Activated T-helper 17 cell treated with anti-CD3 and anti-CD28 coated beads, Interleukin-2, amount 50 U/mL, for 72 hours (primary cell): ENCODE results near the gene MGLL. TPM values are rescaled to one million over a fixed set of nuclear protein-coding genes. Genes with fewer than 3 reads are reported as not detected.
A peak's percentile ranks its signal among the peaks of the same experiment; 100 is the strongest.

Source experiments
- ATAC-seq: fragments of 150-1000 bp; cut with Tn5 transposase; replicated peaks from 2 replicates; pipeline ENCODE4 v1.10.0; 2021; ENCODE audit warnings: mild to moderate bottlenecking, moderate library complexity
- H3K27ac Mint-ChIP-seq: one replicate; pipeline ENCODE4 v1.8.0; 2022; ENCODE audit warnings: mixed read lengths
- H3K27me3 Mint-ChIP-seq: one replicate; pipeline ENCODE4 v1.8.0; 2022; ENCODE audit warnings: mixed read lengths
- H3K36me3 Mint-ChIP-seq: one replicate; pipeline ENCODE4 v1.8.0; 2022; ENCODE audit warnings: low read depth, mild to moderate bottlenecking, mixed read lengths
- H3K4me1 Mint-ChIP-seq: one replicate; pipeline ENCODE4 v1.8.0; 2022; ENCODE audit warnings: mixed read lengths
- H3K4me3 Mint-ChIP-seq: one replicate; pipeline ENCODE4 v1.8.0; 2022; ENCODE audit warnings: mild to moderate bottlenecking, mixed read lengths
- H3K9me3 Mint-ChIP-seq: one replicate; pipeline ENCODE4 v1.8.0; 2022; ENCODE audit warnings: mixed read lengths
- total RNA-seq, 2 donors: library from RNA; stranded (reverse); gene quantifications; one replicate each; pipeline ENCODE4 v1.2.3, GENCODE V29; 2022

Gene MGLL
- total RNA-seq, 2 donors from 2014 or later = 1.2 to 1.4 TPM

- H3K9me3 Mint-ChIP-seq = no peaks in the 10 kb centered on the region
- H3K27ac Mint-ChIP-seq = no peak overlapping the region
- no peaks in the 10 kb centered on the region for H3K36me3 Mint-ChIP-seq
- no peak for ATAC-seq
- no peaks in the 10 kb centered on the region for H3K27me3 Mint-ChIP-seq
- H3K4me3 Mint-ChIP-seq = no peak overlapping the region
- H3K4me1 Mint-ChIP-seq = no peaks in the 10 kb centered on the region
Observed at GRCh38 chr3:127702151-127702578, 120.2 kb downstream of the MGLL start.

- no peak overlapping the region for H3K4me3 Mint-ChIP-seq
- no peaks in the 10 kb centered on the region for H3K36me3 Mint-ChIP-seq
- H3K27me3 Mint-ChIP-seq = no peaks in the 10 kb centered on the region
- H3K9me3 Mint-ChIP-seq = no peaks in the 10 kb centered on the region
- ATAC-seq = no peak
- no peak overlapping the region for H3K27ac Mint-ChIP-seq
- H3K4me1 Mint-ChIP-seq = no peaks in the 10 kb centered on the region
Observed at GRCh38 chr3:127701280-127701911, 120.9 kb downstream of the MGLL start.

- H3K27ac Mint-ChIP-seq = no peak overlapping the region
Observed at GRCh38 chr3:127700406-127700805, 121.9 kb downstream of the MGLL start.

GRCh38 chr3:127699416-127700300, 122.7 kb downstream of the MGLL start:
- H3K4me3 Mint-ChIP-seq = no peak overlapping the region
- no peaks in the 10 kb centered on the region for H3K36me3 Mint-ChIP-seq
- H3K4me1 Mint-ChIP-seq = no peaks in the 10 kb centered on the region
- H3K27me3 Mint-ChIP-seq = no peaks in the 10 kb centered on the region
- ATAC-seq = no peak
- H3K27ac Mint-ChIP-seq = no peak overlapping the region
- H3K9me3 Mint-ChIP-seq = no peaks in the 10 kb centered on the region

More at GRCh38 chr3:127700406-127700805, 121.9 kb downstream of the MGLL start:
- no peaks in the 10 kb centered on the region for H3K4me1 Mint-ChIP-seq
- H3K9me3 Mint-ChIP-seq = no peaks in the 10 kb centered on the region
- H3K36me3 Mint-ChIP-seq = no peaks in the 10 kb centered on the region
- no peak overlapping the region for H3K4me3 Mint-ChIP-seq
- no peak for ATAC-seq
- H3K27me3 Mint-ChIP-seq = no peaks in the 10 kb centered on the region

GRCh38 chr3:127698691-127699415, 123.5 kb downstream of the MGLL start:
- Mint-ChIP-seq H3K27ac (no peak overlapping the region), H3K9me3 (no peaks in the 10 kb centered on the region), H3K27me3 (no peaks in the 10 kb centered on the region), H3K4me3 (no peak overlapping the region), H3K36me3 (no peaks in the 10 kb centered on the region), H3K4me1 (no peaks in the 10 kb centered on the region)
- no peak for ATAC-seq

GRCh38 chr3:127698286-127698685, 124.0 kb downstream of the MGLL start:
- H3K36me3 Mint-ChIP-seq = no peaks in the 10 kb centered on the region
- no peak overlapping the region for H3K4me3 Mint-ChIP-seq
- no peaks in the 10 kb centered on the region for H3K4me1 Mint-ChIP-seq
- H3K27me3 Mint-ChIP-seq = no peaks in the 10 kb centered on the region
- H3K9me3 Mint-ChIP-seq = no peaks in the 10 kb centered on the region
- ATAC-seq = no peak
- H3K27ac Mint-ChIP-seq = no peak overlapping the region

- no peaks in the 10 kb centered on the region for H3K9me3 Mint-ChIP-seq
- H3K4me1 Mint-ChIP-seq = no peaks in the 10 kb centered on the region
- H3K27ac Mint-ChIP-seq = no peak overlapping the region
- H3K4me3 Mint-ChIP-seq = no peak overlapping the region
- H3K27me3 Mint-ChIP-seq = no peaks in the 10 kb centered on the region
- ATAC-seq = peak; percentile 82
- no peaks in the 10 kb centered on the region for H3K36me3 Mint-ChIP-seq
Observed at GRCh38 chr3:127697551-127698240, 124.6 kb downstream of the MGLL start.

GRCh38 chr3:127694467-127695215, 127.7 kb downstream of the MGLL start:
- H3K36me3 Mint-ChIP-seq = no peaks in the 10 kb centered on the region
- ATAC-seq = peak; percentile 76

GRCh38 chr3:127693336-127693843, 128.9 kb downstream of the MGLL start:
- no peak overlapping the region for H3K27ac Mint-ChIP-seq
- no peaks in the 10 kb centered on the region for H3K9me3 Mint-ChIP-seq
- H3K4me1 Mint-ChIP-seq = no peaks in the 10 kb centered on the region

More at GRCh38 chr3:127694467-127695215, 127.7 kb downstream of the MGLL start:
- no peak overlapping the region for H3K27ac Mint-ChIP-seq
- no peak overlapping the region for H3K4me3 Mint-ChIP-seq
- no peaks in the 10 kb centered on the region for H3K9me3 Mint-ChIP-seq
- no peaks in the 10 kb centered on the region for H3K27me3 Mint-ChIP-seq
- H3K4me1 Mint-ChIP-seq = no peaks in the 10 kb centered on the region

GRCh38 chr3:127692501-127693335, 129.6 kb downstream of the MGLL start:
- H3K4me3 Mint-ChIP-seq = no peak overlapping the region
- no peaks in the 10 kb centered on the region for H3K9me3 Mint-ChIP-seq
- H3K36me3 Mint-ChIP-seq = no peaks in the 10 kb centered on the region
- no peaks in the 10 kb centered on the region for H3K4me1 Mint-ChIP-seq
- H3K27ac Mint-ChIP-seq = no peak overlapping the region
- ATAC-seq = no peak
- no peaks in the 10 kb centered on the region for H3K27me3 Mint-ChIP-seq

More at GRCh38 chr3:127693336-127693843, 128.9 kb downstream of the MGLL start:
- ATAC-seq = no peak
- no peaks in the 10 kb centered on the region for H3K27me3 Mint-ChIP-seq
- H3K4me3 Mint-ChIP-seq = no peak overlapping the region
- no peaks in the 10 kb centered on the region for H3K36me3 Mint-ChIP-seq

GRCh38 chr3:127691974-127692373, 130.3 kb downstream of the MGLL start:
- Mint-ChIP-seq H3K27me3 (no peaks in the 10 kb centered on the region), H3K27ac (no peak overlapping the region), H3K4me3 (no peak overlapping the region), H3K36me3 (no peaks in the 10 kb centered on the region), H3K4me1 (no peaks in the 10 kb centered on the region), H3K9me3 (no peaks in the 10 kb centered on the region)
- ATAC-seq = no peak

GRCh38 chr3:127691489-127691888, 130.8 kb downstream of the MGLL start:
- Mint-ChIP-seq H3K4me1 (no peaks in the 10 kb centered on the region), H3K27ac (no peak overlapping the region), H3K27me3 (no peaks in the 10 kb centered on the region), H3K9me3 (no peaks in the 10 kb centered on the region), H3K36me3 (no peaks in the 10 kb centered on the region), H3K4me3 (no peak overlapping the region)
- no peak for ATAC-seq
